Kidney capillary endothelial cell (primary cell): Measurements from ENCODE around the gene GRIN2B.

Source experiments
- DNase-seq: peaks from one replicate; pipeline ENCODE4 v3.0.0-alpha.2; 2018; ENCODE audit warnings: low spot score

The GRIN2B gene

GRCh38 chr12:13981296-13981962, at the start of gene GRIN2B:
GRIN2B (minus strand) TSS chr12:13981602; CDS start chr12:13866208, 115,394 bp downstream.
- DNase-seq: no peak

- no peak for DNase-seq
These were observed 45.1 kb upstream of the GRIN2B start for GRCh38 chr12:14026537-14026936.

- DNase-seq: no peak
These were observed 43.2 kb upstream of the GRIN2B start for GRCh38 chr12:14024591-14024990.

- no peak for DNase-seq
These were observed 36.7 kb upstream of the GRIN2B start for GRCh38 chr12:14018080-14018479.

DNA sequence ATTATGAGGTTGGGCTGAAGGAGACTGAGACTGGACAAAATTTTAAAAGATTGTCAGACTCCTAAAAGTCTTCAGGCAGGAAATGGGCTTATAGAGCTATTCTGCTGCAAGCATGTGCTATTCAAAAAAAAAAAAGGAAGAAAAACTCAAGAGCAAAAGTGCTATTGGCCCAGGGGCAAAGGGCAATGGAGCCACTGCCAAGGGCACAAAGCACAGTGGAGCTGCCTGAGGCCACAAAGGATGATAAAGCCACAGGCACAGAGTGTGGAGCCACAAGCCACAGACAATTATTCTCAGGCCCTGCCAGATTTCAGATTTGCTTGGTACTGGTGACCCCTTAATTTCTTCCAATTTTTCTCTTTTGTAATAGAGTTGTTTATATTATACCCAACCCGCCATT, 29.6 kb upstream of the GRIN2B start:
- DNase-seq: no peak

DNA sequence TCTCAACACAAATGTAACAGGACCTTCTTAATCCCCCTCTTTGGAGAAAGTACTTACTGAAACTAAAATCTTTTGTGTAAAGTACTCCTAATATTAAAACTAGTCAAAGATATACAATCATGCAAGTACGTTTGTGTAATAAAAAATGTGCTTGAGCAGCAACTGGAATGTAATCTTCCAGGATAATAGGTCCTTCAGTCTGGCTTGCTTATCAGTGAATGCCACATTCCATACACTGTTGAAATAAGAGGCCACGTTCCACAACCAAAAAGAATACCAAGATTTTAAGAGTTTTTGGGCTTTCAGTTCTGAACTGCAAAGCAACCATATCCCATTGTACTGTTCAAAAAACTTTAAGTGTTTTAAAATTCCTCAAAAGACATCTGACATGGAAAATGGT, 26.2 kb upstream of the GRIN2B start:
- no peak for DNase-seq

GRCh38 chr12:13992585-13992984, 11.2 kb upstream of the GRIN2B start:
- DNase-seq: no peak

GRCh38 chr12:13992106-13992505, 10.7 kb upstream of the GRIN2B start:
- DNase-seq: no peak

GRCh38 chr12:13986031-13986430, 4.6 kb upstream of the GRIN2B start:
- no peak for DNase-seq

GRCh38 chr12:13981990-13982389, 588 bp upstream of the GRIN2B start:
- no peak for DNase-seq

DNA sequence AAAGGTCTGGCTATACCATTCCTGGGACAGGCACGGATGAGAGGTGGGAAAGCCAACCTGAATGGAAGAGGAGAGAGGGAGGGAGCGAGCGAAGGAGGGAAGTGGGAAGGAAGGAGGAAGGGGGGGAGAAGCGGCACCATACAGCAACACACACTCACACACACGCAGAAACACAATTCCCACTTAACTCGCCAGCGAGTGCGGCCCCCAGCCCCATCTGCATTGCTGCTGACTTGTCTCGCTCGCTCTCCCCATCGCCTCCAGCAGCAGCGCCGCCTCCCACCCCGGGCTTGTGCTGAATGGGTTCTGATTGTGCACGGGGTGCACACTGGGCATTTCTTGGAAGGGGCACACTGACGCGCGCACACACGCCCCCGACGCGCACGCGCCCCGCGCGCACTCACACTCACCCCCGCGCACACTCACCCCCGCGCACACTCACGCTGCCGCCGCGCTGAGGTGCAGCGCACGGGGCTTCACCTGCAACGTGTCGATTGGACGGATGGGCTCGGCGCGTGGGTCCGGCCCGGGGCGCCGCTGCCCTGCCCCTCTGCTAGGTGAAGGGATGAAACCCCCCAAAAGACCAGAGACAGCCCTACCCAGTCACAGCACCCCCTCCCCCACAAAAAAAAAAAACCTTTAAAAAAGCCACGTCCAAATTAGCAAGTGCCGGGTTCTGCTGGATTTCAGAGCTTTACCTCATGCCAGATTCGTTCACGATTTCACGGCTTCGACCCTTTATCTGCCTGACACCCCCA, 685 bp downstream of the GRIN2B start:
- DNase-seq: no peak

GRCh38 chr12:13979772-13980378, 1.5 kb downstream of the GRIN2B start:
- no peak for DNase-seq

GRCh38 chr12:13978876-13979275, 2.5 kb downstream of the GRIN2B start:
- DNase-seq: no peak

DNA sequence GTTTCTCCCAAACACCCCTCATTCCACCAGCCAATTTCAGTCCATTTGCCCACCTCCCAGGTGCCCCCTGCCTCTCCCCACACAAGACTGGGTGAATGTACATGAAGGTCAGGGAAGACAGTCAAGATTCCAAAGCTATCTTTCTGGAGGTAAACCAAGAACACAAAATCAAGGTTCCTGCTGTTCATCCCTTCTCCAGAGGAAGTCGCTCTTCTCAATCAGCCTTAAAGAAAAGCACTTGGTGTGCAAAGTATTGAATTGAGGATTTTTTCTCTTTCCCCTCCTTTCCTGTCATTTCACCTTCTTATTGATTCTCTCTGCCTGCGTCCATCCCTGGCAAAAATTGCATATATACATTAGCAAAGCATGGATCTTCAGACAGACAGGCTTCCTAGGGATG, 4.5 kb downstream of the GRIN2B start:
- no peak for DNase-seq

DNA sequence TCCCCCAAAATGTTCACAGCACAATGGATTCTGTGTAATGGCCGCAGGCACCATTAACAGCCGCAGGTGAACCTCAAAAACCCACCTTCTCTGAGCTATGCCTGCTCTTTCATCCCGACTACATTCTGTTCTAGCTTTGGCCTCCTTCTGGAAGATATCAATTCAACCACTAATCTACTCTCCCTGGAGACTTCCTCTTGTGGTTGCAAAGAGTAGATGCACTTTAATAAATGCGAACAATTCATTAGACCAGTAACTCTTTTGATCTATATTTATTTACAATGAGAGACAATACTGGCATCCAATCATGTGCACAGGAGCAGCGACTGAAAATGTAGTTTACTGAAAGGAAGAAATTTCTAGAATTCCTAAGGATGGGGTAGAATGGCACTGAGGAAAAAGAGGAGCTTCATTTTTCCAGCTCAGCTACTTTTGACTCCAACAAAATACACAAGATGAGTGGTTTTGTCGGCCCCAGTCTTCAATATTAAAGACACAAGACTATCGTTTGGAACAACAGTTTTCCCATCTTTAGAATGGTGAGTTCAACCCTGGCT, 5.3 kb downstream of the GRIN2B start:
- DNase-seq: no peak

DNA sequence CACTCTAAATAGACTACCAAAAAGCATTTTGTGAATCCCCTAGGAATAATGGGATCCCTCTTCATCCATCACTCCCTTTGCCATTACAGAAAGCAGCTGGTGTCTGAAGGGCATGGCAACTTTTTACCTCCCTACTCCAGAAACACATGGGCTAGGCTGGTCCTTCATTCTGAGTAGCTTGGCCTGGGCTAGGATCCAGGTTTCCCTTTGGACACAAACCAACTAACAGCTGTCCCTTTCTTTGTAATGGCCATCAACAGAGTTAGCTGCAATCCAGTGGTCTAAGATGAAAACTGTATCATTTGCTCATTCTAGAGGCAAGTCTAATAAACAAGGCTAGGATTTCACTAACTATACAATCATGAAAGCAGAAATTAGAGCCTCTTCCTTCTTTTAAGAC, 7.4 kb downstream of the GRIN2B start:
- DNase-seq: no peak

DNA sequence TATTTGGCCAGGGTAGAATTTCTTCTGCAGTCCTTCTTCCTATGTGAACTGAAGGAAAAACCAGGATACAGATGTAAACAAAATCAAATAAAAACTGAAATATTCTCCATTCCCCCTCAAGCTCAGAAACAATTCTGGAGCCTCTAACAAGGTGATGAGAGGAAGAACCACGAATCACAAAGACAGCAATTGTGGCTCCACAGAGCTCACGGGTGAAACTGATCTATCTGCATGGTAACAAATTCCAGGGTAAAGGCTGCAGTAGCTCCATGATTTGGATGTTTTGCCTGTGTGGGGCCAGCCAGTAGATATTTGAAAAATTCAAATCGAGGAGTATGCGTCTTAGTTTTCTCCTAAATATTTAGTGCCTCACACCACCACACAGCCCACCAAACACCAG, 10.6 kb downstream of the GRIN2B start:
- no peak for DNase-seq

DNA sequence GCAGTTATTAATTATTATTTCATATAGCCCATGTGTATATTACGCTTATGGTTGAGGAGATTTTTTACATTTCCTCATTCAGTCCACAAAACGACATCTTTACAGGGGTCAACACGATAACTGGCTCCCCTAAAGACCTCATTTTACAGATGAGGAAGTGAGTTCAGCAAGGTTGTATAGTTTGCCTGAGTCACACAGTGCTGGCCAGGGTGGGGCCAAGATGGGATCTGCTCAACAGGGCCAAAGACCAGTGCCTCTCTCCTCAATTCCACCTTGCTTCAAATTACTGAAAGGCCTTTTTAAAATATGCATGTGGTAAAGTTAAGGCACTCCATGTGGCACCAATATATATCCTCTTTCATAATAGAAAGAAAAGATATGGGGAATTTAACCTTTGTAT, 13.1 kb downstream of the GRIN2B start:
- DNase-seq: no peak

DNA sequence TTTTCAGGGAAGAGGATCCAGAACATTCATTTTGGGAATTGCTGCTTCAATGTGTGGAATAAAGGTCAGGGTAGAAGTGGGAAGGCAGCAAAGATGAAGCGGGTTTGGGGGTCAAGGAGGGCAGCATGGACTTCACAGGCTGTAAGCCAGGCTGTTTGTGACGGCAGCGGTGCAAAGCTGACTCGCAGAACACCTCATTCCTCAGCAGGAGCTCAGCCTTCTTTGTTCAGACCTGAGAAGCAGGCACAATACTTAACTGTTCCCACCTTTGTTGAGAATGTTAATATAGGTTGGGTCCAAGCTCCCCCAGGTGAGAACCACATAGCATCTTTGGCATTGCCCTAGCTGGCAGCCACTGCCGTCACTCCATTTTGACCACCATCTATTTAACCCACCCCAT, 16.7 kb downstream of the GRIN2B start:
- DNase-seq: no peak

DNA sequence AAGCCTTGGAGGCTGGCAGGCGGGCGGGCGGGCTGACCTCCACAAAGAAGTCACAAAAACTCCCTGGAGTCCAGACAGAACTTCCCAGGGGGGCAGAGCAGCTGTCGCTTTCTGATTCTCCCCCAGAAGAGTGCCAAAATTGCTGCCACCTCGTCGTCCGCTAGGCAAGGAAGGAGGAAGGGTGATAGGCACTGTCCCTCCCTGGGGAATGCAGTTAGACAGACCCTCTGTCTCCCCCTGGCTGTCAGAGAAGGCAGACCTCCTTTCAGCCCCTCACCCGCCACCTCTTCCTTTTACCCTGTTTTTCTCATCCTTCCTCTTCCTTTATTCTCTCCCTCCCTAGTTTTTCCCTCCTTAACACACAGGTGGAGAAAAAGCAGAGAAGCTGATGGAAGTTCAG, 18.7 kb downstream of the GRIN2B start:
- DNase-seq: no peak

DNA sequence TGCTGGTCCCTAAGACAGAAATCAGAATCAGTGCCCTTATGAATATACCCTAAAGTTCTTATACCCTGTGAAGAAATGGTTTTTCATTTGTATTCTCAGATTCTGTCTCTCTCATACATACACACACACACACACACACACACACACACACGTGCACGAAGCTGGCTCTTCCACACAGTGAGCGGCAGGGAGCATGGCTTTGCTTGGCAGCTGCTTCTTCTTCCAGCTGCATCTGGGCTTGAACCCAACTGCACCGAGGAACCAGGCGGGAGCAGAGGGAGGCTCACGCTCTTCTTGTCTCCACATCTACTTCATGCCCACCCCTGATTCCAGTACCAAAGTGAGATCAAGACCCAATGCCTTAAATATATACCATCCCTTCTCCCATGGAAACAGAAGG, 19.4 kb downstream of the GRIN2B start:
- DNase-seq: no peak

- DNase-seq: no peak
These were observed 22.2 kb downstream of the GRIN2B start for GRCh38 chr12:13959131-13959723.

DNA sequence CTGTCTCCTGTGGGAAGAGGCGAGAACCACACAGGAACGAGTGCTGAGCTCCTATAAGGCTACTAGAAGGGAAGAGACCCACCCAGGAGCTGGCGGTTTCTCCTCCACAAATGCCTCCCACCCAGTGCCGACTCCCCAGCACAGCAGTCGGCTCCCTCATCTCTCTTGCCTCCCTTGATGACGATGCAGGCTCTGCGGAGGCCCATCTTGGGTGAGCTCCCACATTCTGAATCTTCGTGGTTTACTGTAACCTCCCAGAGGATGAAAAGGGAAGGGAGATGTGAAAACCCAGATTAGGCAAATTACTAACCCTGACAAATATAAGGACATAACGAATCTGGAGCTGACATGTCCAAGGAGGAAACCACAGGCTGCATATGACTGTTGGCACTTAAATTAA, 23.8 kb downstream of the GRIN2B start:
- DNase-seq: no peak
